BE2C (cell line): ENCODE measurements around the gene TTN.
"Not testable (repeated sequence)": the region's sequence is repeated elsewhere in the genome, so short reads cannot be mapped to it uniquely, and the experiment has no call there.

ENCODE experiments used
- DNase-seq: peaks from one replicate; pipeline ENCODE4 v3.0.0-alpha.2; 2020
- H3K27me3 ChIP-seq: fragments of 250-450 bp; sonication (Bioruptor Pico); 2 replicates; pipeline ENCODE4 v1.5.1; 2020; ENCODE audit warnings: mild to moderate bottlenecking
- H3K36me3 ChIP-seq: fragments of 250-450 bp; sonication (Bioruptor Pico); 2 replicates; pipeline ENCODE4 v1.5.1; 2020; ENCODE audit warnings: mild to moderate bottlenecking
- H3K4me1 ChIP-seq: fragments of 250-450 bp; sonication (Bioruptor Pico); 2 replicates; pipeline ENCODE4 v1.5.1; 2020
- H3K4me3 ChIP-seq: 2 replicates; pipeline ENCODE4 v1.5.1; 2011; ENCODE audit warnings: low read depth, low read length
- H3K9me3 ChIP-seq: fragments of 250-450 bp; sonication (Bioruptor Pico); 2 replicates; pipeline ENCODE4 v1.5.1; 2020
- TF ChIP-seq, protein P1 (sequence below): IDR thresholded peaks from 2 replicates; pipeline ENCODE4 v1.5.1; 2012; ENCODE audit warnings: mild to moderate bottlenecking, low read depth, low read length

The TTN gene

DNA sequence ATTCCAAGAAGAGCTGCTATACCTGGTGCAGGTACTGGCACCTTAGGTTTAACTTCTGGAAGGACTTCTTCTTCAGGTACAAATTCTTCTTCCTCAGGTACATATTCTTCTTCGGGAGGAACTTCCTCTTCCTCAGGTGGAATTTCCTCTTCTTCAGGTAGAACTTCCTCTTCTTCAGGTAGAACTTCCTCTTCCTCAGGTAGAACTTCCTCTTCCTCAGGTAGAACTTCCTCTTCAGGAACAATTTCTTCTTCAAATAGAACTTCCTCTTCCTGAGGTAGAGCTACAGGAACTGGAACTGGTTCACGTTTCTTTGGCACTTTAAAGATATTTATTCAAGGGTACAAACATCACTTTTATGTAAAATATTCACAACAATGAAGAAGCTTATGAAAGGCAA lies 129.6 kb downstream of the TTN start:
- Histone ChIP-seq H3K4me3 (no peak overlapping the region), H3K36me3 (no peaks in the 10 kb centered on the region), H3K9me3 (no peaks in the 10 kb centered on the region), H3K4me1 (no peaks in the 10 kb centered on the region), H3K27me3 (no peaks in the 10 kb centered on the region)
- TF ChIP-seq, protein P1, sequence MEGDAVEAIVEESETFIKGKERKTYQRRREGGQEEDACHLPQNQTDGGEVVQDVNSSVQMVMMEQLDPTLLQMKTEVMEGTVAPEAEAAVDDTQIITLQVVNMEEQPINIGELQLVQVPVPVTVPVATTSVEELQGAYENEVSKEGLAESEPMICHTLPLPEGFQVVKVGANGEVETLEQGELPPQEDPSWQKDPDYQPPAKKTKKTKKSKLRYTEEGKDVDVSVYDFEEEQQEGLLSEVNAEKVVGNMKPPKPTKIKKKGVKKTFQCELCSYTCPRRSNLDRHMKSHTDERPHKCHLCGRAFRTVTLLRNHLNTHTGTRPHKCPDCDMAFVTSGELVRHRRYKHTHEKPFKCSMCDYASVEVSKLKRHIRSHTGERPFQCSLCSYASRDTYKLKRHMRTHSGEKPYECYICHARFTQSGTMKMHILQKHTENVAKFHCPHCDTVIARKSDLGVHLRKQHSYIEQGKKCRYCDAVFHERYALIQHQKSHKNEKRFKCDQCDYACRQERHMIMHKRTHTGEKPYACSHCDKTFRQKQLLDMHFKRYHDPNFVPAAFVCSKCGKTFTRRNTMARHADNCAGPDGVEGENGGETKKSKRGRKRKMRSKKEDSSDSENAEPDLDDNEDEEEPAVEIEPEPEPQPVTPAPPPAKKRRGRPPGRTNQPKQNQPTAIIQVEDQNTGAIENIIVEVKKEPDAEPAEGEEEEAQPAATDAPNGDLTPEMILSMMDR = no peak
- DNase-seq = no peak

DNA sequence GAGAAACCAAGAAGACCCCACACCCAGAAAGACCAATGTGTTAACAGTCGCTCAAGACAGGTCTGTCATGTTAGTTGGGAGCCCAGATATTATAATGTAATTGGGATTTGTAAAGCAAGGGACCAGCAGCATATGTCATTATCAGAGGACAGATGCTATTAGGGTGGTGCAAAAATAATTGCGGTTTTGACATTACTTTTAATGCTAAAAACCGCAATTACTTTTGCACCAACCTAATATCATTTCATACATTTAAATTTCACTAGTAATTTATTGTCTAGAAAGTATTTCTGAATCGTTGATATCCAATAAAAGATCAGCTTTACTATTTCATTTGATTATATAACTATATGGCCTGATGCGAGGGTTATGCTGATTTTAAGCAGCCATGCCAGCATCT lies 131.2 kb downstream of the TTN start:
- H3K27me3 ChIP-seq = no peaks in the 10 kb centered on the region

DNA sequence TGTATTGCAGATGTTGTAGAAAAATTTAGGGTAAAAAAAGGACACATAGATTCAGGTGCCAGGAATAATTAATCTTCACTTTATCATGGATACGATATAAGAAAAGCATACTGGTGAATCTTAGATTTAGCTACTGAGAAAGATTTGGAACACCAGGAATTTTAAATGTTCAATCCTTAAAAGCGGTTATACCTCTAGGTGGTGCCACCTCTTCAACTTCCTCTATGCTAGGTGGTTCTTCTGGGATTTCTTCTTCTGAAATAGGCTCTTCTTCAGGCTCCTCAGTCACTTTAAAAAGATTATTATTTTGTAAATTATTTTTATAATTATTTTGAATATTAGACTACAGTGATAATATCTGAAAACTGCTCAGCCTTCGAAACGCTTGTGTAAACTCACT lies 133.1 kb downstream of the TTN start:
- Histone ChIP-seq H3K4me1 (no peaks in the 10 kb centered on the region), H3K27me3 (no peaks in the 10 kb centered on the region), H3K9me3 (no peaks in the 10 kb centered on the region), H3K36me3 (no peaks in the 10 kb centered on the region), H3K4me3 (no peak overlapping the region)
- TF ChIP-seq, protein P1 = peak; percentile 18; the same call in 1 of the 2 replicates
- DNase-seq = no peak

More for the DNA sequence above, 131.2 kb downstream of the TTN start:
- no peaks in the 10 kb centered on the region for H3K36me3 ChIP-seq
- no peak overlapping the region for H3K4me3 ChIP-seq
- H3K9me3 ChIP-seq = no peaks in the 10 kb centered on the region
- no peak for DNase-seq
- H3K4me1 ChIP-seq = no peaks in the 10 kb centered on the region
- TF ChIP-seq, protein P1 = no peak

DNA sequence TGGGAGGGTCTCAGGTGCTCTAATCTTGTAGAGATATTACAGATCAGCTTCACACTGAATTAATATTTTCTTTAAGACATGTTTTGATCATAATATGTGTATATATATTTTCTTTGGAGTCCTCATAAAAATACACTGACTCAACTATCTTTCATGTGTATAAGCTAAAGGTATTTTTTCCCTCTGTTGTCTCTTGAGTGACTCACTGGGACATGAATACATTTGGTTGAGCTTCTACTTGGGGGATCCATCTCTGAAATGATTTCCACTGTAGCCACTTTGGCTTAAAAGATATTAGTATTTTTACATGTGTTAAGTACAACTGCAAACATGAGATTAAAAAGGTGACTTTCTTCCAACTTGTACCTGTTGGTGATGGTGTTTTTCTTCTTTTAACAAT lies 140.8 kb downstream of the TTN start:
- H3K36me3 ChIP-seq = no peaks in the 10 kb centered on the region
- no peak for DNase-seq
- H3K27me3 ChIP-seq = no peaks in the 10 kb centered on the region
- TF ChIP-seq, protein P1 = no peak
- H3K4me1 ChIP-seq = no peaks in the 10 kb centered on the region
- no peaks in the 10 kb centered on the region for H3K9me3 ChIP-seq
- no peak overlapping the region for H3K4me3 ChIP-seq

DNA sequence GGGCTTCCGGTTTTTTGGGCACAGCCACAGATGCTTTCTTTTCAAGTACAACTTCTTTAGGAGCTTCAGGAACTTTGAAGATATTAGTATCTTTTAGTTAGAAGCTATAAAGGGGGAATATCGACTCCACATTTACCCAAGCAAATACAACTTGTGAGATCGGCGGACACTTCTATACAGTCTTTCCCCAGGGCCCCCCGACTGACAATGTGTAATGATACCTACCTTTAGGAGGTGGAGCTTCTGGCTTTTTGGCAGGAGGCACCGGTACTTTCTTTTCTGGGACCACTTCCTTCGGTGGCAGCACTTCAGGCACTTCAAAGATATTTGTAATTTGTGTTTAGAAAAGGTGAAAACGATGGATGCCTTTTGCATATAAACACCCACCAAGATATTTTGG lies 148.7 kb downstream of the TTN start:
- not testable (repeated sequence) for H3K27me3 ChIP-seq, H3K9me3 ChIP-seq, H3K36me3 ChIP-seq, H3K4me3 ChIP-seq, DNase-seq, H3K4me1 ChIP-seq

DNA sequence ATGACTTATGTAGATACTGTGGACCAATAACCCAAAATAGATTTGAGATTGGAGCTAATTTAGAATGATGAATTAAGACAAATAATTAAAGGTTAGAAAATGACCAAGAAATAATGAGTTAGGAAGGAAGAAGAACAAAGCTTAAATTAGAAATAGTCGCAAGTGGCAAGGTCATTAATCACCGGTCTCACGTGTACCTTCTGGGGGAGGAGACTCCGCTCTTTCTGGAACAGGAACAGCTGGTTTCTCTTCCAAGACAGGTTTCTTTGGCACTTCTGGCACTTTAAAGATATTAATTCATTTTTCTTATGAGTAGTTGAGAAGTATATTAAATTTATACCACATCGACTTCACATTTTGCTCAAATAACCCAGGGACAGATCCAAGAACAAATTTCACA lies 156.7 kb downstream of the TTN start:
- Histone ChIP-seq H3K9me3 (no peaks in the 10 kb centered on the region), H3K36me3 (no peaks in the 10 kb centered on the region), H3K4me3 (no peak overlapping the region), H3K27me3 (no peaks in the 10 kb centered on the region), H3K4me1 (no peaks in the 10 kb centered on the region)
- TF ChIP-seq, protein P1 = no peak
- no peak for DNase-seq

DNA sequence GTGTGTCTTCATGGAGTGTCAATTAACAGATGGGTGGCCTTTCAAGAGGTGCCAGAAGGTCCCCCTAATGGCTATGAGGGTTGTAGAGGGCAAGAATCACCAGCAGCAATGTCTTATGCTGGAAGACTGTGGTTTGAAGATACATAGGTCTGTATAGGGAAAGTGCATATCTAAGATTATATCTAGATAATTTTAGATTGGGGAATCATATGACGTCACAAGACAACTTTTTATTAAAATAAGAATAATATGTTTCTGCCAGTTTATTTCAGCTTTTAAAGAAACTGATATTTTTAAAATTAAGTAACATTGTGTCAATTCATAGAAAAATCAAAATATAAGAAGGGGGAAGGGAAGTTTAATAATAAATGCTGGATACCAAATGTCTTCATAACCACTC lies 162.3 kb downstream of the TTN start:
- no peaks in the 10 kb centered on the region for H3K27me3 ChIP-seq
- TF ChIP-seq, protein P1 = no peak
- H3K9me3 ChIP-seq = no peaks in the 10 kb centered on the region
- no peak for DNase-seq
- no peaks in the 10 kb centered on the region for H3K4me1 ChIP-seq
- H3K36me3 ChIP-seq = no peaks in the 10 kb centered on the region
- no peak overlapping the region for H3K4me3 ChIP-seq
